ENCODE measurements around the gene TMEM242.

Gene TMEM242

GRCh38 chr6:157323966-157324300, 614 bp upstream of the TMEM242 start:
- Histone ChIP-seq H3K36me3 (ENCODE audit: control insufficient read depth in 2 of 2, insufficient read depth in 1 of 2, low read length in 2 of 2) (peaks cover 0 to 18% of the 10 kb centered on the region in 2 experiments; a peak in 1 of 3 replicates), H3K4me3 (ENCODE audit: low read depth, low read length) (peak overlapping the region; percentile 78), H3K4me1 (ENCODE audit: control insufficient read depth, insufficient read depth, low read length) (no peaks in the 10 kb centered on the region), H3K9me3 (ENCODE audit: control insufficient read depth, insufficient read depth, low read depth, low read length) (no peaks in the 10 kb centered on the region), H3K27ac (ENCODE audit: extremely low read depth, low read depth, low read length) (peak overlapping the region; percentile 56)
- TF ChIP-seq ZNF366 (tag by site-specific recombination; conservative IDR thresholded peaks at IDR 0.05), result 0 out of 2 replicates have a peak, but pooled peaks have one; percentile 5
- no peak for TF ChIP-seq SCRT1 (tag by site-specific recombination; IDR thresholded peaks at IDR 0.05; ENCODE audit: borderline replicate concordance)
- peak; percentile 92 for TF ChIP-seq ZBTB17 (tag by site-specific recombination; IDR thresholded peaks at IDR 0.05)
- TF ChIP-seq ZNF660 (tag by site-specific recombination; IDR thresholded peaks at IDR 0.05), result peak; percentile 5; the same call in 1 of the 2 replicates
- peak; percentile 76 for TF ChIP-seq CTCF (tag by site-specific recombination; IDR thresholded peaks at IDR 0.05)
- TF ChIP-seq ZNF600 (tag by site-specific recombination; IDR thresholded peaks at IDR 0.05), result no peak
- TF ChIP-seq ZNF18 (tag by site-specific recombination; IDR thresholded peaks at IDR 0.05), result peak; percentile 92
- peak; percentile 53; the same call in 1 of the 2 replicates for TF ChIP-seq ZBTB20 (tag by site-specific recombination; IDR thresholded peaks at IDR 0.05)
- TF ChIP-seq SP2 (tag by site-specific recombination; IDR thresholded peaks at IDR 0.05), result peak; percentile 52
- CTCF ChIA-PET, result interaction anchor here (0.6 to 5.6 kb wide), 14 partner anchors 8 to 748 kb away, joined by 3 to 63 read pairs (median 4); no protein-coding TSS in a partner anchor
- POLR2A ChIA-PET, result interaction anchor here (0.9 to 4.2 kb wide), 7 partner anchors 9 to 343 kb away, joined by 3 to 32 read pairs (median 5); partner anchors contain the start of gene ZDHHC14

- TF ChIP-seq PRDM10 (tag by site-specific recombination; IDR thresholded peaks at IDR 0.05) (peak; percentile 96), HIC1 (tag by site-specific recombination; IDR thresholded peaks at IDR 0.05) (no peak), ZNF366 (tag by site-specific recombination; conservative IDR thresholded peaks at IDR 0.05) (0 out of 2 replicates have a peak, but pooled peaks have one; percentile 9)
- H3K36me3 ChIP-seq (ENCODE audit: control insufficient read depth in 2 of 2, insufficient read depth in 1 of 2, low read length in 2 of 2), result peaks cover 7 to 29% of the 10 kb centered on the region in 2 experiments
- POLR2A ChIA-PET, result interaction anchor here (0.6 to 4.2 kb wide), 16 partner anchors 8 to 718 kb away, joined by 3 to 32 read pairs (median 4); partner anchors contain the start of gene ZDHHC14
- CTCF ChIA-PET, result interaction anchor here (0.6 to 5.6 kb wide), 11 partner anchors 7 to 1032 kb away, joined by 3 to 63 read pairs (median 3); no protein-coding TSS in a partner anchor
- peak overlapping the region; percentile 56; the same call in 1 of the 2 replicates for H3K27ac ChIP-seq (ENCODE audit: extremely low read depth, low read depth, low read length)
- H3K4me3 ChIP-seq (ENCODE audit: low read depth, low read length), result peak overlapping the region; percentile 78
- H3K9me3 ChIP-seq (ENCODE audit: control insufficient read depth, insufficient read depth, low read depth, low read length), result no peaks in the 10 kb centered on the region
- H3K4me1 ChIP-seq (ENCODE audit: control insufficient read depth, insufficient read depth, low read length), result no peaks in the 10 kb centered on the region
These were observed 496 bp downstream of the TMEM242 start for GRCh38 chr6:157322792-157323254.
